NCI-H2029 (cell line): ENCODE results near the gene CBFA2T3.

Experiments
- DNase-seq: peaks from one replicate; lab custom pipeline; 2025; lab: John Stamatoyannopoulos, UW

Gene CBFA2T3

DNA sequence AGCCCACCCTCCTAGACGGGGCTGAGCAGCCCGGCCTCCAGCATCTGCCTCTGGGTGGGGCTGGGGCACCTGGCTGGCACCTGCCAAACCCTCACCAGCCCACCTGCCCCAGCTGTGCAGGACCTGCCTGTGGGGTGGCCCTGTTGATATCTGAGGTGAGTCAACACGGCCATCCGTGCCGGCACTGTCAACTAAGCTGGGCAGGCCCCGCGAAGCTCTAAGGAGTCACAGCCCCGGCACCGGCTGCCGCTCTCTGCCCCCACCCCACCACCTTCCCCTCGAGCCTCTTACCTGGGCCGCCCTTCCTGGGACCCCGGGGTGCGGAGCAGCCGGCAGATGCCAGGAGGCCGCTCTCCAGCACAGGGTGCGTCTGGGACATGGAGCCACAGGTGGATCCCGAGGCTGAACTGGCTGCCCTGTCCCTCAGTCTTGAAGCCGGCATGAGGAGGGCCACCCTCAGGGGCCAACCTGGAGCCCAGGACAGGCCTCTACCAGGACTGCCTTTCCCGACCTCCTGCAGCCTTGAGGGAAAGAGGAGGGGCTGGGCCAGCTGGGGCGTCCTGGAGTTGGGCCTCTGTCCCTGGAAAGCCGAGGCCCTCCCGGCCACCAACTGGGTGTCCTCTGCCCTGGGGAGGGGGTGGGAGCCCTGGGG is 515 bp downstream of the CBFA2T3 start:
- DNase-seq, result no peak

GRCh38 chr16:88975511-88976061 is 1.4 kb downstream of the CBFA2T3 start:
- DNase-seq, result no peak

DNA sequence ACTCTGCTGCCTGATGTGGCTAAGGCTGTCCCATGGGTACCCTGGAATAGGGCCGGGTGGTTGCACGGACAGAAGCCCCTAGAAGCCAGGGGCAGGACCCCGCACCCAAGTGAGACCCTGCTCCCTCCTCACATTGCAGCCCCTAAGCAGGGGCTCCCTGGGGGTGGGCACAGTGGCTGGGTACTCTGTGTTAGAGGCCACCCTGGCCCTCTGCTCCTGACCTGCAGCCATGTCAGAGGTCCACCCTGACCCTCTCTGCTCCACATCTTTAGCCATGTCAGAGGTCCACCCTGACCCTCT is 2.1 kb downstream of the CBFA2T3 start:
- DNase-seq, result no peak

GRCh38 chr16:88974080-88974915 is 2.7 kb downstream of the CBFA2T3 start:
- no peak for DNase-seq

DNA sequence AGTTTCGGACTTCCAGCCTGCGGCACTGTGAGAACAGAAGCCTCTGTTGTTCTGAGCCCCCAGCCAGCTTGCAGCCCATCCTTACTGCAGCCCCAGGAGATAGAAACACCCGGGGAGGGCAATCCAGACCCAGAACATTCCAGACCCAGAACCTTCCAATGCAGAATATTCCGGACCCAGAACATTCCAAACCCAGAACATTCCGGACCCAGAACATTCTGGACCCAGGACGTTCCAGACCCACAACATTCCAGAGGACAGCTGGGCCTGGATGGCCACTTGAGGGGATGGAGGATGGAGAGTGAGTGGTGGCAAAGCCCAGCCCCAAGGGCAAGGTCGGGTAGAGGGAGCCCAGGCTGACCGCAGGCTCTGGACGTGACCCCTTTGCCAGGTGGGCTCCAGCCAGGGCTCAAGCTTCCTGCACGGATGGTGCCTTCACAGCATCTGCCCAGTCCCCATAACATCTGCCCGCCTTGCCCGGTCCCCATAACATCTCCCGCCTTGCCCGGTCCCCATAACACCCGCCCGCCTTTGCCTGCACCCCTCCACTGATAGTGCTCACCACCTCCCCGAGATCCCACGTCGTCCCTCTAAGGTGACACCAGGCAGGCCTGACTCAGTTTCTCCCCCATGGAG is 3.5 kb downstream of the CBFA2T3 start:
- no peak for DNase-seq

GRCh38 chr16:88973007-88973410 is 4.0 kb downstream of the CBFA2T3 start:
- no peak for DNase-seq

DNA sequence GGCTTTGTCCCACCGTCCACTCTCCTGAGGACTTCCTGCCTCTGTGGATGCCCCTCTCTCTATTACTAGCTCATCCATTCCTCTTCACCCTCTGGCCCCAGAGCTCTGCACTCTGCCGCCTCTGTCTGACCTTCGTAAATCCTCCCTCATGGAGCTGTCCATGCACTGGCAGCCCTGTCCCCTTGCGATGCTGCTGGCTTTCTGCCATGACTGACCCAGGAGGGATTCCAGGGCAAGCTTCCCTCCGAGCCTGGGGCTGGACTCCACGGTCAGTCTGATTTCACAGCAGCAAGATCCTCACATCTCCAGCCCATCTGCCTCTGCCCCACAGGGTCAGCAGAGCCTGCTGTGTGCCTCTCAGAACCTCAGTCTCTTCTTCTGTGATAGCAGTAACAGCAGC is 4.7 kb downstream of the CBFA2T3 start:
- no peak for DNase-seq

GRCh38 chr16:88971371-88972097 is 5.5 kb downstream of the CBFA2T3 start:
- no peak for DNase-seq

GRCh38 chr16:88970539-88971065 is 6.4 kb downstream of the CBFA2T3 start:
- DNase-seq, result no peak

GRCh38 chr16:88970050-88970449 is 7.0 kb downstream of the CBFA2T3 start:
- DNase-seq, result no peak

- no peak for DNase-seq
Observed at GRCh38 chr16:88969361-88969831, 7.6 kb downstream of the CBFA2T3 start.

GRCh38 chr16:88968589-88969280 is 8.3 kb downstream of the CBFA2T3 start:
- no peak for DNase-seq

GRCh38 chr16:88967830-88968588 is 9.0 kb downstream of the CBFA2T3 start:
- DNase-seq, result no peak

GRCh38 chr16:88966986-88967829 is 9.8 kb downstream of the CBFA2T3 start:
- no peak for DNase-seq

- DNase-seq, result no peak
Observed at GRCh38 chr16:88965826-88966480, 11.1 kb downstream of the CBFA2T3 start.

DNA sequence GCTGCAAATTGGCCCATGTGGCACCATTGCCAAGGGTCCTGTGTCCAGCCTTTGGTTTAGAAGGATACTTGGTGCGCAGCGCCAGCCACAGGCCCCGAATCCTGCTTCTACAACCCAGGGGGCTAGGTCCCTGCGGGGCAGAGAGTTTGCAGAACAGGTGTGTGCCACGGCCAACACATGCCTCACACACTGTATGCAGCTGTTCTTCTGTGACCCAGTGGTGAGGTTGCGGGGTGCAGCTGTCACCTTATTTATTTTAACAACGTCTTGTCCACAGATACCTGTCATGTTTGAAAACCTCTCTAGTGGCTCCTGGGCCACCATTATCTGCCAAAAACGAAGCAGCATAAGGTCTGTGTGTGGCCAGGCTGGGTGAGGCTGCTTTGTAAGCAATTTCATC is 11.6 kb downstream of the CBFA2T3 start:
- DNase-seq, result no peak

DNA sequence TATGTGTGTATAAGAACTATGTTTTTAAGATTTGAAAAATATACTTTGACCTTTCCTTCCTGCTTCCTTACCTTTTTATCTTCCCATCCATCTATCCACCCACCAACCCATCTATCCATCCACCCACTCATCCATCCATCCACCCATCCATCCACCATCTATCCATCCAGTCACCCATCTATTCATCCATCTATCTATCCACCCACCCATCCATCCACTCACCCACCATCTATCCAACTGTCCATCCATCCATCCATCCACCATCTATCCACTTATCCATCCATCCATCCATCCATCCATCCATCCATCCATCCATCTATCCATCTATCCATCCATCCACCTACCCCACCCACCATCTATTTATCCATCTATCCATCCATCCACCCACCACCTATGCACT is 12.4 kb downstream of the CBFA2T3 start:
- no peak for DNase-seq

GRCh38 chr16:88963583-88963982 is 13.4 kb downstream of the CBFA2T3 start:
- DNase-seq, result no peak
